Testis (tissue), 3 donors: ENCODE data around the gene MAP4. TPM values are rescaled to one million over a fixed set of nuclear protein-coding genes. Genes with fewer than 3 reads are reported as not detected.
"Not testable (repeated sequence)": the region's sequence is repeated elsewhere in the genome, so short reads cannot be mapped to it uniquely, and the experiment has no call there.

Experiments
- DNase-seq: peaks from one replicate; pipeline ENCODE4 v3.0.0-alpha.2; 2019
- H3K27ac ChIP-seq, 2 donors: fragments of 200-600 bp; sonication (generic); one replicate each; pipeline ENCODE4 v1.5.1; 2019
- H3K27me3 ChIP-seq: fragments of 200-600 bp; sonication (generic); one replicate; pipeline ENCODE4 v1.5.1; 2019
- H3K36me3 ChIP-seq: fragments of 200-600 bp; sonication (generic); one replicate; pipeline ENCODE4 v1.5.1; 2017; ENCODE audit warnings: low read depth; ENCODE audit errors: missing control alignments
- H3K4me1 ChIP-seq: fragments of 200-600 bp; sonication (generic); one replicate; pipeline ENCODE4 v1.5.1; 2019
- H3K4me3 ChIP-seq, 2 donors: fragments of 200-600 bp; sonication (generic); one replicate each; pipeline ENCODE4 v1.5.1; 2017 to 2019
- H3K9me3 ChIP-seq: fragments of 200-600 bp; sonication (generic); one replicate; pipeline ENCODE4 v1.5.1; 2017
- POLR2A ChIP-seq: fragments of 450-650 bp; IDR thresholded peaks from one replicate; pipeline ENCODE4 v1.6.1; 2017; ENCODE audit warnings: antibody characterized with exemption, mild to moderate bottlenecking, moderate library complexity
- WGBS, 2 donors: methylation state at CpG; one replicate each; pipeline ENCODE4 v1.1.5; 2018; 5-methylcytosine and 5-hydroxymethylcytosine counted together
- intact Hi-C: fragments of 100-400 bp; cut with DNase I; formaldehyde crosslinking; loops from one replicate; pipeline ENCODE4 v1.15.1; 2023; ENCODE audit warnings: low total_unique reads
- polyA plus RNA-seq: library from polyadenylated mRNA; stranded (reverse); fragments of 350-450 nt; fragmentation: Illumina TruSeq; extraction: RNeasy Lipid Tissue Mini Kit (QIAGEN cat#74804); gene quantifications from one replicate; pipeline ENCODE4 v1.2.3, GENCODE V29; 2014; ENCODE audit warnings: low read depth, low replicate concordance; ENCODE audit not compliant: insufficient read depth
- total RNA-seq, 2 donors: library from RNA; depleted of rRNA; stranded (reverse); fragments of >200 nt; gene quantifications; one replicate each; pipeline ENCODE4 v1.2.3, GENCODE V29; 2016
- TF ChIP-seq, protein P1 (sequence below), 3 experiments: fragments of 450-650 bp in 2 of 3; fragments of 200-600 bp in 1 of 3; sonication (generic) in 1 of 3; IDR thresholded peaks; one replicate each; pipeline ENCODE4 v1.5.1; 2016 to 2019; ENCODE audit warnings: antibody characterized with exemption in 3 of 3, mild to moderate bottlenecking in 2 of 3, moderate library complexity in 1 of 3

The MAP4 gene
- total and polyA plus RNA-seq, 3 donors from 2014 or later = 195 to 241 (median 226) TPM

DNA sequence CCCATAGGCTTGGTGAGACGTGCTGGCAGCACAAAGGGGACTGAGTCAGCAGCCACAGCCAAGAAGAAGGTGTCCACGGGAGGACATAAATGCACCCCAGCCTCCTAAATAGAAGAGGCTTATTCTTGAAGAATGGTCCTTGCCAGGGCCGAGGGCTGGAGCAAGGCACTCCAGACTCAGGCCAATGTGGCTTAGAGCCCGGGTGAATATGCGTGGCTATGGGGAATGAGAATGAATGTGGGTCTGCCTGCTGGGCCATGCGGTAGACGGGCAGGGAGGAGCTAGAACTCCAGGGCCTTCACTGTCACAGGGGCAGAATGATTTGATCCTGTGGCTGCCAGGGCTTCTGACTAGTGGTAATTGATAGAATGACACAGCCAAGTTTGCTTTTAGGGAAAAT, 179.2 kb downstream of the MAP4 start:
- no peak overlapping the region for H3K4me3 ChIP-seq
- no peak for DNase-seq
- H3K36me3 ChIP-seq = no peaks in the 10 kb centered on the region
- H3K27me3 ChIP-seq = no peaks in the 10 kb centered on the region
- WGBS, 2 donors = 79% methylated on average over 6 to 7 of the region's 7 CpGs
- intact Hi-C loops = no loop called here
- TF ChIP-seq, protein P1, sequence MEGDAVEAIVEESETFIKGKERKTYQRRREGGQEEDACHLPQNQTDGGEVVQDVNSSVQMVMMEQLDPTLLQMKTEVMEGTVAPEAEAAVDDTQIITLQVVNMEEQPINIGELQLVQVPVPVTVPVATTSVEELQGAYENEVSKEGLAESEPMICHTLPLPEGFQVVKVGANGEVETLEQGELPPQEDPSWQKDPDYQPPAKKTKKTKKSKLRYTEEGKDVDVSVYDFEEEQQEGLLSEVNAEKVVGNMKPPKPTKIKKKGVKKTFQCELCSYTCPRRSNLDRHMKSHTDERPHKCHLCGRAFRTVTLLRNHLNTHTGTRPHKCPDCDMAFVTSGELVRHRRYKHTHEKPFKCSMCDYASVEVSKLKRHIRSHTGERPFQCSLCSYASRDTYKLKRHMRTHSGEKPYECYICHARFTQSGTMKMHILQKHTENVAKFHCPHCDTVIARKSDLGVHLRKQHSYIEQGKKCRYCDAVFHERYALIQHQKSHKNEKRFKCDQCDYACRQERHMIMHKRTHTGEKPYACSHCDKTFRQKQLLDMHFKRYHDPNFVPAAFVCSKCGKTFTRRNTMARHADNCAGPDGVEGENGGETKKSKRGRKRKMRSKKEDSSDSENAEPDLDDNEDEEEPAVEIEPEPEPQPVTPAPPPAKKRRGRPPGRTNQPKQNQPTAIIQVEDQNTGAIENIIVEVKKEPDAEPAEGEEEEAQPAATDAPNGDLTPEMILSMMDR (IDR thresholded peaks at IDR 0.05) = no peak
- TF ChIP-seq POLR2A = no peak
- no peak overlapping the region for H3K27ac ChIP-seq
- no peaks in the 10 kb centered on the region for H3K4me1 ChIP-seq
- no peaks in the 10 kb centered on the region for H3K9me3 ChIP-seq

DNA sequence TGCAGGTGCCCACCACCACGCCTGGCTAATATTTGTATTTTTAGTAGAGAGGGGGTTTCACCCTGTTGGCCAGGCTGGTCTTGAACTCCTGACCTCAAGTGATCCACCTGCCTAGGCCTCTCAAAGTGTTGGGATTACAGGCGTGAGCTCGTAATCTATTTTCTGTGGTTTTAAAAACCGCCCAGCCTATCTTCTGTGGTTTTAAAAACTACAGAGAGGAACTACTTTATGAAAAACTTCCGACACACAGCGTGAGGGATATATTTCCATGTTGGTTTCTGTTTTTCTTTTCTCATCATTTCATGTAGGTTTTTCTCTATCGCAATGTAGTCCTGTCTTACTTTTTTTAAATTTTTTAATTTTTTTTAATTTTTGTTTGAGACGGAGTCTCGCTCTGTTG, 186.7 kb downstream of the MAP4 start:
- WGBS, 2 donors = 90 to 98% methylated on average over 8 to 9 of the region's 9 CpGs
- intact Hi-C loops = loop anchor here (10.0 kb wide), 2 partner anchors 165 to 325 kb away; no protein-coding TSS in a partner anchor
- H3K36me3 ChIP-seq = not testable (repeated sequence)

DNA sequence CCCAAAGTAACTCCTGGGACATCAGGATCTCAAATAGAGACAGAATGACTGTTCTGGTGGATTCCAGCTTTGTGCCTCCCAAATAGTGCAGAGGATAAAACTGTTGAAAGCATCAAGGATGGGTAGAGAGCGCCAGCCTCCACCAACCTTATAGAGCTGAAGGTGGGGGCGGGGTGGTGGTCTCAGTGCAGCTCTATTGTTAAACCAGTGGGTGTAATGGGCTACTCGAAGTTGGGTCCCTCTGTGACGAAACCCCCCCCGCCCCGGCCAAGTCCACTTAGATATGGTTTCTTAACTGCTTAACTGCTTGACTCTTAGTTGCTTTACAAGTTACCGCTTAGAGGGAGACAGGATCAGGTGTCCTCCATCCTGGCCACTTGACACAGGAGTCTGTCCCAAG, 190.6 kb downstream of the MAP4 start:
- DNase-seq = no peak
- Histone ChIP-seq H3K4me1 (peaks cover 11% of the 10 kb centered on the region), H3K4me3 (peak overlapping the region; percentile 94 to 97), H3K36me3 (no peaks in the 10 kb centered on the region), H3K9me3 (no peaks in the 10 kb centered on the region), H3K27me3 (no peaks in the 10 kb centered on the region), H3K27ac (peak overlapping the region; percentile 76 to 87)
- intact Hi-C loops = loop anchor here (10.0 kb wide), 2 partner anchors 169 to 329 kb away; no protein-coding TSS in a partner anchor
- no peak for TF ChIP-seq POLR2A
- TF ChIP-seq, protein P1 (IDR thresholded peaks at IDR 0.05) = no peak
- 12 to 22% methylated on average over 7 of the region's 7 CpGs for WGBS, 2 donors

More for the DNA sequence above, 186.7 kb downstream of the MAP4 start:
- not testable (repeated sequence) for H3K27me3 ChIP-seq, H3K4me3 ChIP-seq, DNase-seq, H3K4me1 ChIP-seq, H3K27ac ChIP-seq, H3K9me3 ChIP-seq

GRCh38 chr3:47824541-47825473, 191.4 kb downstream of the MAP4 start:
- Histone ChIP-seq H3K4me1 (peaks cover 11% of the 10 kb centered on the region), H3K27me3 (no peaks in the 10 kb centered on the region), H3K4me3 (peak overlapping the region; percentile 94 to 97), H3K36me3 (no peaks in the 10 kb centered on the region), H3K27ac (peak overlapping the region; percentile 76 to 87), H3K9me3 (no peaks in the 10 kb centered on the region)
- WGBS, 2 donors = 3 to 18% methylated on average over 8 to 57 of the region's 77 CpGs
- TF ChIP-seq POLR2A = no peak
- TF ChIP-seq, protein P1 (IDR thresholded peaks at IDR 0.05) = peak; percentile 76 to 87 (median 82)
- intact Hi-C loops = loop anchor here (10.0 kb wide), 2 partner anchors 170 to 330 kb away; no protein-coding TSS in a partner anchor
- DNase-seq = peak; percentile 84

DNA sequence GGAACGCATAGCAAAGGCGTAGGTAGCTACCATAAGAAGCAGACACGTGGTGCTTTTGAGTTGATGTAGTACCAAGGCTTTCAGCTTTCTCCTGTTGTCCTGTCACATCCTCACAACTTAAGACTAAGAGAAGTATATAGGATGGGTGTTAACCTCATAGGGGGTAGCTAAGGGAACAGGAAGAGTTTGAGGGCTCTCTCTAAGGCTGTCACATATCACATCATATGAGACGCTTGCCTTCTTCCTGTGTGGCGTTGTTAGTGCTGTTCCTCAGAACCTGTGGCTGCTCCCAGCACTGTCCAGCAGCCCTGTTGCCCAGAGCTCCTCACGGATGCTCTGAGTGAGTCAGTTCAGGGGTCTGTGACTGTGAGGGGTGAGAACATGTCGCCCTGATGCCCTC, 198.6 kb downstream of the MAP4 start:
- Histone ChIP-seq H3K4me3 (no peak overlapping the region), H3K4me1 (no peaks in the 10 kb centered on the region), H3K27me3 (no peaks in the 10 kb centered on the region), H3K27ac (no peak overlapping the region), H3K36me3 (no peaks in the 10 kb centered on the region), H3K9me3 (no peaks in the 10 kb centered on the region)
- no peak for DNase-seq
- no peak for TF ChIP-seq POLR2A
- TF ChIP-seq, protein P1 (IDR thresholded peaks at IDR 0.05) = no peak
- 92% methylated on average over 5 to 7 of the region's 7 CpGs for WGBS, 2 donors
- intact Hi-C loops = no loop called here
